ENCODE data around the gene PCNX2. TPM values are rescaled to one million over a fixed set of nuclear protein-coding genes. Genes with fewer than 3 reads are reported as not detected.

PCNX2 gene
- total RNA-seq, 1 donor from 2014 or later, result 25.5 TPM

- no peak for FAIRE-seq
- Mint-ChIP-seq H3K27ac (ENCODE audit: unreplicated experiment) (no peak overlapping the region), H3K36me3 (ENCODE audit: low read depth, unreplicated experiment) (no peaks in the 10 kb centered on the region), H3K4me3 (ENCODE audit: unreplicated experiment) (no peak overlapping the region), H3K27me3 (ENCODE audit: low read depth, unreplicated experiment) (peaks cover 8% of the 10 kb centered on the region), H3K9me3 (ENCODE audit: unreplicated experiment) (no peaks in the 10 kb centered on the region), H3K4me1 (ENCODE audit: low read depth, unreplicated experiment) (no peaks in the 10 kb centered on the region)
- no peaks in the 10 kb centered on the region for H3K27me3 ChIP-seq (ENCODE audit: insufficient read depth, low read length)
- TF ChIP-seq EZH2 (IDR thresholded peaks at IDR 0.05; ENCODE audit: insufficient read depth, low read length), result no peak
- TF ChIP-seq, protein P1, sequence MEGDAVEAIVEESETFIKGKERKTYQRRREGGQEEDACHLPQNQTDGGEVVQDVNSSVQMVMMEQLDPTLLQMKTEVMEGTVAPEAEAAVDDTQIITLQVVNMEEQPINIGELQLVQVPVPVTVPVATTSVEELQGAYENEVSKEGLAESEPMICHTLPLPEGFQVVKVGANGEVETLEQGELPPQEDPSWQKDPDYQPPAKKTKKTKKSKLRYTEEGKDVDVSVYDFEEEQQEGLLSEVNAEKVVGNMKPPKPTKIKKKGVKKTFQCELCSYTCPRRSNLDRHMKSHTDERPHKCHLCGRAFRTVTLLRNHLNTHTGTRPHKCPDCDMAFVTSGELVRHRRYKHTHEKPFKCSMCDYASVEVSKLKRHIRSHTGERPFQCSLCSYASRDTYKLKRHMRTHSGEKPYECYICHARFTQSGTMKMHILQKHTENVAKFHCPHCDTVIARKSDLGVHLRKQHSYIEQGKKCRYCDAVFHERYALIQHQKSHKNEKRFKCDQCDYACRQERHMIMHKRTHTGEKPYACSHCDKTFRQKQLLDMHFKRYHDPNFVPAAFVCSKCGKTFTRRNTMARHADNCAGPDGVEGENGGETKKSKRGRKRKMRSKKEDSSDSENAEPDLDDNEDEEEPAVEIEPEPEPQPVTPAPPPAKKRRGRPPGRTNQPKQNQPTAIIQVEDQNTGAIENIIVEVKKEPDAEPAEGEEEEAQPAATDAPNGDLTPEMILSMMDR (IDR thresholded peaks at IDR 0.05; ENCODE audit: insufficient read depth, low read depth, low read length), result no peak
- no peak for DNase-seq (ENCODE audit: low read depth)
- no peak overlapping the region for H3K9ac ChIP-seq (ENCODE audit: low read length)
- no peak overlapping the region for H2AFZ ChIP-seq (ENCODE audit: low read depth, low read length)
- H3K27ac ChIP-seq (ENCODE audit: low read depth, low read length), result no peak overlapping the region
- peaks cover 3% of the 10 kb centered on the region for H3K9me3 ChIP-seq (ENCODE audit: insufficient read depth, low read depth, low read length)
- H3K4me1 ChIP-seq (ENCODE audit: insufficient read depth, low read length), result no peaks in the 10 kb centered on the region
- no peak overlapping the region for H3K4me2 ChIP-seq (ENCODE audit: low read length)
- H3K4me3 ChIP-seq (ENCODE audit: insufficient read depth, low read depth, low read length), result no peak overlapping the region
- H3K36me3 ChIP-seq (ENCODE audit: insufficient read depth, low read length), result no peaks in the 10 kb centered on the region
- H3K79me2 ChIP-seq (ENCODE audit: insufficient read depth, low read length), result no peaks in the 10 kb centered on the region
- no peaks in the 10 kb centered on the region for H4K20me1 ChIP-seq (ENCODE audit: insufficient read depth, low read length)
Measured at GRCh38 chr1:232939748-232940147, 355.8 kb downstream of the PCNX2 start.

DNA sequence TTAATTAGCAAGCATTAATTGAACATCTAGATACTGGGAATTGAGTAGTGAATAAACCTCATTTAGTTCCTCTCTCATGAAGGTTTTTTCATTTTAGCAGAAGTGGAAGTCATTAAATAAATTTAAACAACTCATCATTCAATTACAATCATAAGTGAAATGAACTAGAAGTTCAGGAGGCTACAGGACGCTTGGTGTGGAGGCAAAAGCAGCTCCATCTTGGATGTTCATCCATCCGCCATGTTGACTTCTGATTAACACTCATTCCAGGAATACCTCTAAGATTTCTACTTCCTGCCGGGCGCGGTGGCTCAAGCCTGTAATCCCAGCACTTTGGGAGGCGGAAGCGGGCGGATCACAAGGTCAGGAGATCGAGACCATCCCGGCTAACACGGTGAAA is 356.6 kb downstream of the PCNX2 start:
- Histone ChIP-seq H3K79me2 (ENCODE audit: insufficient read depth, low read length) (no peaks in the 10 kb centered on the region), H3K4me3 (ENCODE audit: insufficient read depth, low read depth, low read length) (no peak overlapping the region), H4K20me1 (ENCODE audit: insufficient read depth, low read length) (no peaks in the 10 kb centered on the region), H3K27me3 (ENCODE audit: insufficient read depth, low read length) (no peaks in the 10 kb centered on the region), H3K36me3 (ENCODE audit: insufficient read depth, low read length) (no peaks in the 10 kb centered on the region), H3K4me1 (ENCODE audit: insufficient read depth, low read length) (no peaks in the 10 kb centered on the region), H3K4me2 (ENCODE audit: low read length) (no peak overlapping the region), H3K9me3 (ENCODE audit: insufficient read depth, low read depth, low read length) (no peaks in the 10 kb centered on the region), H2AFZ (ENCODE audit: low read depth, low read length) (no peak overlapping the region), H3K27ac (ENCODE audit: low read depth, low read length) (no peak overlapping the region), H3K9ac (ENCODE audit: low read length) (no peak overlapping the region)
- TF ChIP-seq, protein P1 (IDR thresholded peaks at IDR 0.05; ENCODE audit: insufficient read depth, low read depth, low read length), result no peak
- no peak for TF ChIP-seq EZH2 (IDR thresholded peaks at IDR 0.05; ENCODE audit: insufficient read depth, low read length)
- no peak overlapping the region for H3K4me3 Mint-ChIP-seq (ENCODE audit: unreplicated experiment)
- no peaks in the 10 kb centered on the region for H3K36me3 Mint-ChIP-seq (ENCODE audit: low read depth, unreplicated experiment)
- no peak overlapping the region for H3K27ac Mint-ChIP-seq (ENCODE audit: unreplicated experiment)
- no peaks in the 10 kb centered on the region for H3K9me3 Mint-ChIP-seq (ENCODE audit: unreplicated experiment)
- no peaks in the 10 kb centered on the region for H3K4me1 Mint-ChIP-seq (ENCODE audit: low read depth, unreplicated experiment)
- FAIRE-seq (no peak), DNase-seq (ENCODE audit: low read depth) (no peak)
- peaks cover 8% of the 10 kb centered on the region for H3K27me3 Mint-ChIP-seq (ENCODE audit: low read depth, unreplicated experiment)

DNA sequence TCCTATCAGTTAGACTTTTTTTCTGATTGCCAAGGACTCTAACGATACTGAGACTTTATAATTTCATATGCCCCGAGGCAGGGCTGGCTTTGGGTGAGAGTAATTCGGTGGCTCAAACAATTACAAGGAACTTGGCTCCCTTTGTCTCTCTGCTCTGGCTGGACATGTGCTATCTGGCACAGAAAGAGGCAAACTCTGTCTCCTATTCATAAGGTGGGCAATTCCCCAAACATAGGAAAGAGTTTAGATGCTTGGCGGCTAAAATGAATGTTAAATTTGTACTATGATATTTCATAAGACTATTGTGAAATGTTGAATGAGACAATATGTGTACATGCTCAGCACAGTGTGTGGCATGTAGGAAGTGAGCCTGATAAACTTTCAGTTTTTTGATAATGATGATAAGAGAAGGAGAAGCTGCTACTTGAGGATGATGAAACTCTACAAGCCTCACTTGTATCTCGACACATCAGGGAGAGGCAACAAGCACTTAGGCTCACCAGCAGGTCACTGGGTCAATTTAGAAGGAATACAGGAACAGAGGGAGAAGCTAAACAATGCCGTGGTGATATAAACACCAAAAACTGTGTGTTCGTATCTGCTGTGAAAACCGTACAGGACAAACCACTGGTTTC is 357.7 kb downstream of the PCNX2 start:
- H2AFZ ChIP-seq (ENCODE audit: low read depth, low read length), result no peak overlapping the region
- H3K4me3 ChIP-seq (ENCODE audit: insufficient read depth, low read depth, low read length), result no peak overlapping the region
- peaks cover 8% of the 10 kb centered on the region for H3K27me3 Mint-ChIP-seq (ENCODE audit: low read depth, unreplicated experiment)
- TF ChIP-seq EZH2 (IDR thresholded peaks at IDR 0.05; ENCODE audit: insufficient read depth, low read length), result no peak
- TF ChIP-seq, protein P1 (IDR thresholded peaks at IDR 0.05; ENCODE audit: insufficient read depth, low read depth, low read length), result no peak
- no peaks in the 10 kb centered on the region for H3K36me3 ChIP-seq (ENCODE audit: insufficient read depth, low read length)
- DNase-seq (ENCODE audit: low read depth), result no peak
- no peak overlapping the region for H3K9ac ChIP-seq (ENCODE audit: low read length)
- no peak overlapping the region for H3K4me2 ChIP-seq (ENCODE audit: low read length)
- H3K27ac ChIP-seq (ENCODE audit: low read depth, low read length), result no peak overlapping the region
- no peaks in the 10 kb centered on the region for H3K27me3 ChIP-seq (ENCODE audit: insufficient read depth, low read length)
- H3K4me1 Mint-ChIP-seq (ENCODE audit: low read depth, unreplicated experiment), result no peaks in the 10 kb centered on the region
- no peaks in the 10 kb centered on the region for H3K9me3 Mint-ChIP-seq (ENCODE audit: unreplicated experiment)
- H3K79me2 ChIP-seq (ENCODE audit: insufficient read depth, low read length), result no peaks in the 10 kb centered on the region
- no peaks in the 10 kb centered on the region for H3K9me3 ChIP-seq (ENCODE audit: insufficient read depth, low read depth, low read length)
- H3K36me3 Mint-ChIP-seq (ENCODE audit: low read depth, unreplicated experiment), result no peaks in the 10 kb centered on the region
- no peak overlapping the region for H3K4me3 Mint-ChIP-seq (ENCODE audit: unreplicated experiment)
- H3K27ac Mint-ChIP-seq (ENCODE audit: unreplicated experiment), result no peak overlapping the region
- H3K4me1 ChIP-seq (ENCODE audit: insufficient read depth, low read length), result no peaks in the 10 kb centered on the region
- no peaks in the 10 kb centered on the region for H4K20me1 ChIP-seq (ENCODE audit: insufficient read depth, low read length)
- no peak for FAIRE-seq

Data from astrocyte (in vitro differentiated cells and primary cell).